Vagina (tissue), 2 donors: ENCODE results near the gene WTAP. TPM values are rescaled to one million over a fixed set of nuclear protein-coding genes. Genes with fewer than 3 reads are reported as not detected.
"Not testable (repeated sequence)": the region's sequence is repeated elsewhere in the genome, so short reads cannot be mapped to it uniquely, and the experiment has no call there.

Experiments used
- DNase-seq, 2 donors: peaks; one replicate each; pipeline ENCODE4 v3.0.0-alpha.2; 2017; ENCODE audit errors: extremely low spot score in 2 of 2
- H3K27ac ChIP-seq: fragments of 200-600 bp; sonication (generic); one replicate; pipeline ENCODE4 v1.5.1; 2019
- H3K27me3 ChIP-seq: fragments of 200-600 bp; sonication (generic); one replicate; pipeline ENCODE4 v1.5.1; 2019
- H3K36me3 ChIP-seq, 2 donors: fragments of 200-600 bp; sonication (generic); one replicate each; pipeline ENCODE4 v1.5.1; 2017 to 2019
- H3K4me1 ChIP-seq: fragments of 200-600 bp; sonication (generic); one replicate; pipeline ENCODE4 v1.5.1; 2019
- H3K4me3 ChIP-seq, 2 donors: fragments of 200-600 bp; sonication (generic); 1 replicate in 1 of 2; 2 replicates in 1 of 2; pipeline ENCODE4 v1.5.1; 2016 to 2019
- H3K9me3 ChIP-seq: fragments of 200-600 bp; sonication (generic); one replicate; pipeline ENCODE4 v1.5.1; 2019
- POLR2A ChIP-seq, 2 donors: fragments of 450-650 bp; IDR thresholded peaks; one replicate each; pipeline ENCODE4 v1.6.1; 2017; ENCODE audit warnings: antibody characterized with exemption in 2 of 2, mild to moderate bottlenecking in 2 of 2, moderate library complexity in 2 of 2
- POLR2AphosphoS5 ChIP-seq, 2 donors: sonication (generic); formaldehyde crosslinking; IDR thresholded peaks; one replicate each; pipeline ENCODE4 v1.9.0; 2017; ENCODE audit warnings: antibody characterized with exemption in 2 of 2, mild to moderate bottlenecking in 2 of 2, low read depth in 1 of 2; ENCODE audit not compliant: insufficient read depth in 1 of 2
- intact Hi-C: fragments of 100-400 bp; cut with DNase I; formaldehyde crosslinking; loops from one replicate; pipeline ENCODE4 v1.15.1; 2023
- total RNA-seq: library from RNA; depleted of rRNA; stranded (reverse); fragments of >200 nt; gene quantifications from one replicate; pipeline ENCODE4 v1.2.3, GENCODE V29; 2016
- TF ChIP-seq, protein P1 (sequence below), 3 experiments: fragments of 450-650 bp in 2 of 3; fragments of 200-600 bp in 1 of 3; sonication (generic) in 1 of 3; IDR thresholded peaks; one replicate each; pipeline ENCODE4 v1.5.1; 2017 to 2019; ENCODE audit warnings: antibody characterized with exemption in 3 of 3, mild to moderate bottlenecking in 2 of 3, moderate library complexity in 2 of 3

The WTAP gene
- total RNA-seq, 1 donor from 2014 or later = 85.0 TPM

GRCh38 chr6:159736908-159737307 is 9.6 kb downstream of the WTAP start:
- no peak overlapping the region for H3K4me3 ChIP-seq
- H3K27ac ChIP-seq = no peak overlapping the region
- H3K27me3 ChIP-seq = no peaks in the 10 kb centered on the region
- intact Hi-C loops = no loop called here
- H3K36me3 ChIP-seq = peaks cover 0 to 10% of the 10 kb centered on the region in 2 donors
- no peak for DNase-seq
- H3K4me1 ChIP-seq = peaks cover 76% of the 10 kb centered on the region
- no peaks in the 10 kb centered on the region for H3K9me3 ChIP-seq
- TF ChIP-seq POLR2A (IDR thresholded peaks at IDR 0.05) (no peak), POLR2AphosphoS5 (IDR thresholded peaks at IDR 0.05; ENCODE audit: insufficient read depth in 1 of 2, low read depth in 1 of 2) (no peak)
- TF ChIP-seq, protein P1, sequence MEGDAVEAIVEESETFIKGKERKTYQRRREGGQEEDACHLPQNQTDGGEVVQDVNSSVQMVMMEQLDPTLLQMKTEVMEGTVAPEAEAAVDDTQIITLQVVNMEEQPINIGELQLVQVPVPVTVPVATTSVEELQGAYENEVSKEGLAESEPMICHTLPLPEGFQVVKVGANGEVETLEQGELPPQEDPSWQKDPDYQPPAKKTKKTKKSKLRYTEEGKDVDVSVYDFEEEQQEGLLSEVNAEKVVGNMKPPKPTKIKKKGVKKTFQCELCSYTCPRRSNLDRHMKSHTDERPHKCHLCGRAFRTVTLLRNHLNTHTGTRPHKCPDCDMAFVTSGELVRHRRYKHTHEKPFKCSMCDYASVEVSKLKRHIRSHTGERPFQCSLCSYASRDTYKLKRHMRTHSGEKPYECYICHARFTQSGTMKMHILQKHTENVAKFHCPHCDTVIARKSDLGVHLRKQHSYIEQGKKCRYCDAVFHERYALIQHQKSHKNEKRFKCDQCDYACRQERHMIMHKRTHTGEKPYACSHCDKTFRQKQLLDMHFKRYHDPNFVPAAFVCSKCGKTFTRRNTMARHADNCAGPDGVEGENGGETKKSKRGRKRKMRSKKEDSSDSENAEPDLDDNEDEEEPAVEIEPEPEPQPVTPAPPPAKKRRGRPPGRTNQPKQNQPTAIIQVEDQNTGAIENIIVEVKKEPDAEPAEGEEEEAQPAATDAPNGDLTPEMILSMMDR (IDR thresholded peaks at IDR 0.05) = no peak

- TF ChIP-seq POLR2AphosphoS5 (IDR thresholded peaks at IDR 0.05; ENCODE audit: insufficient read depth in 1 of 2, low read depth in 1 of 2) (no peak), POLR2A (IDR thresholded peaks at IDR 0.05) (no peak)
- TF ChIP-seq, protein P1 (IDR thresholded peaks at IDR 0.05) = no peak
- Histone ChIP-seq H3K27me3 (no peaks in the 10 kb centered on the region), H3K4me3 (no peak overlapping the region), H3K27ac (no peak overlapping the region), H3K36me3 (peaks cover 0 to 30% of the 10 kb centered on the region in 2 donors), H3K9me3 (no peaks in the 10 kb centered on the region), H3K4me1 (peaks cover 54% of the 10 kb centered on the region)
- intact Hi-C loops = no loop called here
- DNase-seq = no peak
Observed at GRCh38 chr6:159739341-159739740, 12.0 kb downstream of the WTAP start.

GRCh38 chr6:159742165-159742564 is 14.9 kb downstream of the WTAP start:
- no peak for TF ChIP-seq POLR2AphosphoS5 (IDR thresholded peaks at IDR 0.05; ENCODE audit: insufficient read depth in 1 of 2, low read depth in 1 of 2)
- no peak for TF ChIP-seq POLR2A (IDR thresholded peaks at IDR 0.05)
- TF ChIP-seq, protein P1 (IDR thresholded peaks at IDR 0.05) = no peak
- H3K4me3 ChIP-seq = no peak overlapping the region
- peaks cover 26% of the 10 kb centered on the region for H3K4me1 ChIP-seq
- H3K9me3 ChIP-seq = no peaks in the 10 kb centered on the region
- no peaks in the 10 kb centered on the region for H3K27me3 ChIP-seq
- no peak for DNase-seq
- intact Hi-C loops = no loop called here
- H3K27ac ChIP-seq = no peak overlapping the region
- peaks cover 0 to 58% of the 10 kb centered on the region in 2 donors for H3K36me3 ChIP-seq

GRCh38 chr6:159745081-159745480 is 17.8 kb downstream of the WTAP start:
- no peak overlapping the region for H3K27ac ChIP-seq
- DNase-seq = no peak

DNA sequence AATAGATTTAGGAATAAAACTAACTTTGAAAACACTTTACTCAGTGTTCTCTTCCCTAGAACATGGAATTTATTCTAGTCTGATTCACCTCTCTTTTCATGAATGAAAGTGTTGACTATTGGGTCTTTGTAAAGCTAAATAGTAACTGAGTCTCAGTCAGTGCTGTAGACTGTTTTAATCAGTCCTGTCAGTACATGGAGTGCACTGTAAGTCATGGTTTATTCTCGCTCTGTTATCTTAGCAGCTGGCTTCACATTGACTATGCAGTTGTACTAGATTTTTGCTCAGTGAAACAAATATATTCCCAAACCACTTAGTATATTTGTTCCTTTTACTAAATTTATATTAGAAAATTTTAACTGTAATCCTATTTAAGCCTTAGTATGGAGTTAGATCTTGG is 19.5 kb downstream of the WTAP start:
- Histone ChIP-seq H3K4me3 (no peak overlapping the region), H3K36me3 (peaks cover 0 to 82% of the 10 kb centered on the region in 2 donors), H3K27me3 (no peaks in the 10 kb centered on the region), H3K4me1 (no peaks in the 10 kb centered on the region), H3K9me3 (no peaks in the 10 kb centered on the region), H3K27ac (no peak overlapping the region)
- no peak for DNase-seq
- intact Hi-C loops = no loop called here
- TF ChIP-seq POLR2AphosphoS5 (IDR thresholded peaks at IDR 0.05; ENCODE audit: insufficient read depth in 1 of 2, low read depth in 1 of 2) (no peak), POLR2A (IDR thresholded peaks at IDR 0.05) (no peak)
- TF ChIP-seq, protein P1 (IDR thresholded peaks at IDR 0.05) = no peak

More at GRCh38 chr6:159745081-159745480, 17.8 kb downstream of the WTAP start:
- TF ChIP-seq POLR2AphosphoS5 (IDR thresholded peaks at IDR 0.05; ENCODE audit: insufficient read depth in 1 of 2, low read depth in 1 of 2) (no peak), POLR2A (IDR thresholded peaks at IDR 0.05) (no peak)
- TF ChIP-seq, protein P1 (IDR thresholded peaks at IDR 0.05) = no peak
- intact Hi-C loops = no loop called here
- Histone ChIP-seq H3K4me3 (no peak overlapping the region), H3K36me3 (peaks cover 0 to 84% of the 10 kb centered on the region in 2 donors), H3K9me3 (no peaks in the 10 kb centered on the region), H3K4me1 (peaks cover 7% of the 10 kb centered on the region), H3K27me3 (no peaks in the 10 kb centered on the region)

GRCh38 chr6:159748127-159748526 is 20.8 kb downstream of the WTAP start:
- H3K27me3 ChIP-seq, H3K4me3 ChIP-seq, DNase-seq, intact Hi-C loops, H3K9me3 ChIP-seq, H3K4me1 ChIP-seq, H3K27ac ChIP-seq: not testable (repeated sequence)
- peaks cover 0 to 88% of the 10 kb centered on the region in 2 donors for H3K36me3 ChIP-seq
